IPS DF 6.9 (cell line): ENCODE measurements around the gene IFT25.
"Not testable (repeated sequence)": the region's sequence is repeated elsewhere in the genome, so short reads cannot be mapped to it uniquely, and the experiment has no call there.

Experiments
- DNase-seq: peaks from one replicate; pipeline ENCODE4 v3.0.0-alpha.2; 2013; ENCODE audit warnings: low read depth, low spot score
- H3K27ac ChIP-seq: one replicate; pipeline ENCODE4 v1.5.1; 2013; ENCODE audit warnings: low read length, control low read depth
- H3K27me3 ChIP-seq: 2 replicates; pipeline ENCODE4 v1.6.1; 2013; ENCODE audit warnings: mild to moderate bottlenecking, low read length; ENCODE audit not compliant: control insufficient read depth, insufficient read depth
- H3K36me3 ChIP-seq: 2 replicates; pipeline ENCODE4 v1.6.1; 2013; ENCODE audit warnings: low read length; ENCODE audit not compliant: control insufficient read depth, insufficient read depth
- H3K4me1 ChIP-seq: 2 replicates; pipeline ENCODE4 v1.6.1; 2013; ENCODE audit warnings: low read length; ENCODE audit not compliant: control insufficient read depth, insufficient read depth
- H3K4me3 ChIP-seq: 2 replicates; pipeline ENCODE4 v1.5.1; 2013; ENCODE audit warnings: mild to moderate bottlenecking, low read length
- H3K9me3 ChIP-seq: 2 replicates; pipeline ENCODE4 v1.6.1; 2013; ENCODE audit warnings: low read length, inconsistent platforms; ENCODE audit not compliant: control insufficient read depth, insufficient read depth
- WGBS: extraction: QIAGEN DNeasy Blood & Tissue Kit; methylation state at CpG from one replicate; pipeline ENCODE4 v1.1.7; 2013; ENCODE audit warnings: mixed read lengths, missing lambda C conversion rate; ENCODE audit not compliant: insufficient read length, insufficient coverage; 5-methylcytosine and 5-hydroxymethylcytosine counted together

IFT25 gene

GRCh38 chr1:53945433-53946251, at the start of gene IFT25:
TSS of gene IFT25 (minus strand) at chr1:53945699. CDS start at chr1:53940082, 5,617 bp downstream.
- peak within 1 kb of the TSS; percentile 70 for H3K4me3 ChIP-seq
- no peaks in the 10 kb centered on the region for H3K36me3 ChIP-seq
- DNase-seq, result no peak
- H3K9me3 ChIP-seq, result no peaks in the 10 kb centered on the region
- H3K4me1 ChIP-seq, result no peaks in the 10 kb centered on the region; the same call in 1 of the 2 replicates
- no peak within 1 kb of the TSS for H3K27ac ChIP-seq
- H3K27me3 ChIP-seq, result no peaks in the 10 kb centered on the region
- WGBS, result no CpG with 5 or more reads among the region's 90 CpGs

GRCh38 chr1:53994516-53994915, 49.0 kb upstream of the IFT25 start:
- H3K4me1 ChIP-seq, H3K4me3 ChIP-seq, H3K27ac ChIP-seq, H3K36me3 ChIP-seq, DNase-seq, H3K9me3 ChIP-seq, H3K27me3 ChIP-seq: not testable (repeated sequence)
- WGBS, result no CpG with 5 or more reads among the region's 2 CpGs

- WGBS, result no CpG with 5 or more reads among the region's 4 CpGs
- H3K36me3 ChIP-seq, result no peaks in the 10 kb centered on the region
- H3K4me3 ChIP-seq, result no peak overlapping the region
- peak; percentile 35 for DNase-seq
- no peaks in the 10 kb centered on the region for H3K27me3 ChIP-seq
- H3K27ac ChIP-seq, result no peak overlapping the region
- no peaks in the 10 kb centered on the region for H3K9me3 ChIP-seq
- H3K4me1 ChIP-seq, result no peaks in the 10 kb centered on the region
Measured at GRCh38 chr1:53992085-53992874, 46.8 kb upstream of the IFT25 start.

GRCh38 chr1:53987880-53988279, 42.4 kb upstream of the IFT25 start:
- H3K36me3 ChIP-seq, result no peaks in the 10 kb centered on the region
- H3K27ac ChIP-seq, result no peak overlapping the region
- H3K9me3 ChIP-seq, result no peaks in the 10 kb centered on the region
- no peak for DNase-seq
- H3K4me3 ChIP-seq, result no peak overlapping the region
- no CpG with 5 or more reads among the region's 2 CpGs for WGBS
- H3K27me3 ChIP-seq, result no peaks in the 10 kb centered on the region
- H3K4me1 ChIP-seq, result no peaks in the 10 kb centered on the region

GRCh38 chr1:53986458-53986857, 41.0 kb upstream of the IFT25 start:
- Histone ChIP-seq H3K9me3 (no peaks in the 10 kb centered on the region), H3K4me1 (no peaks in the 10 kb centered on the region), H3K27ac (no peak overlapping the region), H3K27me3 (no peaks in the 10 kb centered on the region), H3K4me3 (no peak overlapping the region), H3K36me3 (no peaks in the 10 kb centered on the region)
- no peak for DNase-seq
- WGBS, result no CpG with 5 or more reads among the region's 3 CpGs

- Histone ChIP-seq H3K27ac (no peak overlapping the region), H3K36me3 (no peaks in the 10 kb centered on the region), H3K4me1 (no peaks in the 10 kb centered on the region), H3K9me3 (no peaks in the 10 kb centered on the region), H3K27me3 (no peaks in the 10 kb centered on the region), H3K4me3 (no peak overlapping the region)
- DNase-seq, result no peak
Measured at GRCh38 chr1:53984726-53985125, 39.2 kb upstream of the IFT25 start.

GRCh38 chr1:53982763-53983104, 37.2 kb upstream of the IFT25 start:
- no CpG with 5 or more reads among the region's 4 CpGs for WGBS
- DNase-seq, result no peak
- no peak overlapping the region; the same call in 1 of the 2 replicates for H3K4me3 ChIP-seq
- no peak overlapping the region for H3K27ac ChIP-seq
- H3K27me3 ChIP-seq, result no peaks in the 10 kb centered on the region
- H3K9me3 ChIP-seq, result no peaks in the 10 kb centered on the region
- no peaks in the 10 kb centered on the region for H3K4me1 ChIP-seq
- no peaks in the 10 kb centered on the region for H3K36me3 ChIP-seq

GRCh38 chr1:53982034-53982762, 36.7 kb upstream of the IFT25 start:
- peak; percentile 63 for DNase-seq
- Histone ChIP-seq H3K36me3 (no peaks in the 10 kb centered on the region), H3K27me3 (no peaks in the 10 kb centered on the region), H3K4me3 (no peak overlapping the region; the same call in 1 of the 2 replicates), H3K27ac (no peak overlapping the region), H3K4me1 (no peaks in the 10 kb centered on the region), H3K9me3 (no peaks in the 10 kb centered on the region)
- WGBS, result no CpG with 5 or more reads among the region's 20 CpGs

GRCh38 chr1:53981220-53981619, 35.7 kb upstream of the IFT25 start:
- no peak overlapping the region for H3K27ac ChIP-seq
- DNase-seq, result no peak
- no peaks in the 10 kb centered on the region for H3K4me1 ChIP-seq
- no peak overlapping the region for H3K4me3 ChIP-seq
- WGBS, result no CpG with 5 or more reads among the region's 6 CpGs
- H3K27me3 ChIP-seq, result no peaks in the 10 kb centered on the region
- H3K36me3 ChIP-seq, result no peaks in the 10 kb centered on the region
- H3K9me3 ChIP-seq, result no peaks in the 10 kb centered on the region

DNA sequence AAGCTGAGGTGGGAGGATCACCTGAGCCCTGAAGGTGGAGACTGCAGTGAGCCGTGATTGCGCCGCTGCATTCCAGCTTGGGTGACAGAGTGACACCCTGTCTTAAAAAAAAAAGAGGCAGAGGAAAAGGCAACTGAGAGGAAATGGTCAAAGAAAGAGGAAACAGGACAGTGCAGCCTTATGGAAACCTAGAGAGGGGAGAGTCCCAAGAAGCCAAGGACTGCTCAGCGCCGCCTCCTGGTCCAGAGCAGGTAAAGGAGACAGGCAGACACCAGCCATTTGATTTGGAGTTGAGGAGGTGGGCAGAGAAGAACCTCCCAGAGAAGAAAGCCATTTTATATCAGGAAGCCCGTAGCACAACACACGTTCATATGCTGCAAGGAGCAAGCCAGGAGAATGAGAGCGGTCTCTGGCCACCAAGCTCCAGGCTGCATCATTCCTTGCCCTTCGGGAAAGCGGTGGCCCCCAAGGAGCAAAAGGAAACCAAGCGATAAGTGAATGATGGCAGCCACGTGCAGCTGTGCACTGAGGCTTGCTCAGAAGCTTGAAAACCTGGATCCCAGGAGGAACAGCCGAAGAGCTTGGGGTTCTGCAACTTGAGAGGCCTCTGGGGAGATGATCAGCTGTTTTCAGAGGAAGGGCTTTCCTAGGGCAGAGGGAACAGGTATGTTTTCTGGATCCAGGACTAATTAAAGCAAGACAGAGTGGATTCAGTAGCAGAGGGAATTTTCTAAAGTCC, 34.4 kb upstream of the IFT25 start:
- DNase-seq, result no peak
- no peaks in the 10 kb centered on the region for H3K9me3 ChIP-seq
- WGBS, result no CpG with 5 or more reads among the region's 13 CpGs
- H3K4me1 ChIP-seq, result no peaks in the 10 kb centered on the region
- H3K36me3 ChIP-seq, result no peaks in the 10 kb centered on the region
- no peak overlapping the region for H3K4me3 ChIP-seq
- H3K27me3 ChIP-seq, result no peaks in the 10 kb centered on the region
- no peak overlapping the region for H3K27ac ChIP-seq
